GM23248 (cell line): ENCODE results near the gene PTPRT.

Experiments
- EZH2 ChIP-seq: fragments of 200-600 bp; sonication (generic); IDR thresholded peaks from 2 replicates; pipeline ENCODE4 v1.6.1; 2018; ENCODE audit warnings: antibody characterized with exemption, mild to moderate bottlenecking; ENCODE audit not compliant: insufficient read depth, poor library complexity, severe bottlenecking
- EZH2phosphoT487 ChIP-seq: fragments of 200-600 bp; sonication (generic); IDR thresholded peaks from 2 replicates; pipeline ENCODE4 v1.6.1; 2018; ENCODE audit warnings: antibody characterized with exemption, moderate library complexity, mild to moderate bottlenecking, low read depth; ENCODE audit not compliant: insufficient read depth

- TF ChIP-seq EZH2phosphoT487 (no peak), EZH2 (no peak)
Measured at GRCh38 chr20:42186337-42186736, 1003.4 kb downstream of the PTPRT start.
